Stimulated activated CD8-positive, alpha-beta memory T cell treated with anti-CD3 and anti-CD28 coated beads, Interleukin-7, amount 100 ng/mL, for 4 hours (primary cell): ENCODE results near the gene EYS.
"Not testable (repeated sequence)": the region's sequence is repeated elsewhere in the genome, so short reads cannot be mapped to it uniquely, and the experiment has no call there.

ENCODE experiments used
- DNase-seq, 2 donors: peaks; one replicate each; pipeline ENCODE4 v3.0.0-alpha.2; 2020; ENCODE audit warnings: low read depth in 2 of 2

EYS gene

DNA sequence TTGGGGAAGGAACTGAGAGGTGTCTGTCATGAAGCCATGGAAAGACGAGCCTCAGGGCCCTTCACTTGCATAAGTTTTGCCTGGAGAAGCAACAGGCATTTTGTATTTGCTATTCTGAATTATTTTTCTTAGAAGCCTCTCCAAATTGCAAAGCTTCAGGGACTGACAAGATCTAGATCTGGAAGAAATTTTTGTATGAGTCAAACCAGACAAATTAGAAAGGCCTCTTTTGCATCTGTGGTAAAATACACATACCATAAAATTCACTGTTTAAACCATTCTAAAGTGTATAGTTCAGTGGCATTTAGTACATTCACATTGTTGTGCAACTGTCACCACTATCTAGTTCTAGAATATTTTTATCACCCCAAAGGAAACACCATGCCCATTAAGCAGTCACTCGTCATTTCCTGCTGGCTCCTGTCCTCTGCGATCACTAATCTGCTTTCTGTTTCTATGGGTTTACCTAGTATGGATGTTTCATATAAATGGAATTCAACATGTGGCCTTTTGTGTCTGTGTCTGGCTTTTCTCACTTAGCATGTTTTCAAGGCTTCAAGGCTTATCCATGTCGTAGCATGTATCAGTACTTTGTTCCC lies 1802.3 kb downstream of the EYS start:
- DNase-seq: no peak

GRCh38 chr6:63899550-63899949 lies 1807.5 kb downstream of the EYS start:
- no peak for DNase-seq

DNA sequence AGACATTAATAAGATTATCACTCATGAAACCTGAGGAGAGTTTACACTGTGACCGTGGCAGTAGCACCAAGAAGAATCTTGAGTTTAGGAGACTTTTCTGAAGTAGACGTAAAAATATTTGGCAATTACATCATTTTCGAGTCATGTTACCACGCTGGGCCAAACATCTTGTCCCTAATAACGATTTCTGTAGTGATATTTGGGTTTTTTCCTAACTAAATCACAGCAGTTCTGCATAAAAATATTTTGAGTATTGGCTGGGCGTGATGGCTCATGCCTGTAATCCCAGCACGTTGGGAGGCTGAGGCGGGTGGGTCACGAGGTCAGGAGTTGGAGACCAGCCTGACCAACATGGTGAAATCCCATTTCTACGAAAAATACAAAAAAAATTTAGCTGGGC lies 1809.1 kb downstream of the EYS start:
- no peak for DNase-seq

GRCh38 chr6:63897459-63897858 lies 1809.6 kb downstream of the EYS start:
- no peak for DNase-seq

DNA sequence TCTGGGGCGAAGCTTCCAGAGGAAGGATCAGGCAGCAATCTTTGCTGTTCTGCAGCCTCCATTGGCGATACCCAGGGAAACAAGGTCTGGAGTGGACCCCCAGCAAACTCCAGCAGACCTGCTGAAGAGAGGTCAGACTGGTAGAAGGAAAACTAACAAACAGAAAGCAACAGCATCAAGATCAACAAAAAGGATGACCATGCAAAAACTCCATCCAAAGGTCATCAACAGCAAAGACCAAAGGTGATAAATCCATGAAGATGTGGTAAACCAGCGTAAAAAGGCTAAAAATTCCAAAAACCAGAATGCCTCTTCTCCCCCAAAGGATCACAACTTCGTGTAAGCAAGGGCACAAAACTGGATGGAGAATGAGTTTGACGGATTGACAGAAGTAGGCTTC lies 1818.6 kb downstream of the EYS start:
- DNase-seq: no peak

DNA sequence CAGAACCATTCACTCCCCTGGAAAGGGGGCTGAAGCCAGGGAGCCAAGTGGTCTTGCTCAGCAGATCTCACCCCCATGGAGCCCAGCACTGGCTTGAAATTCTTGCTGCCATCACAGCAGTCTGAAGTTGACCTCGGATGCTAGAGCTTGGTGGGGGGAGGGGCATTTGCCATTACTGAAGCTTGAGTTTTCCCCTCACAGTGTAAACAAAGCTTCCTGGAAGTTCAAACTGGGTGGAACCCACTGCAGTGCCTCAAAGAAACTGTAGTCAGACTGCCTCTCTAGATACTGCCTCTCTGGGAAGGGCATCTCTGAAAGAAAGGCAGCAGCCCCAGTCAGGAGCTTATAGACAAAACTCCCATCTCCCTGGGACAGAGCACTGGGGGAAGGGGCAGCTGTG lies 1819.2 kb downstream of the EYS start:
- not testable (repeated sequence) for DNase-seq

- DNase-seq: no peak
These were observed 1819.8 kb downstream of the EYS start for GRCh38 chr6:63887002-63887751.

GRCh38 chr6:63886341-63886740 lies 1820.7 kb downstream of the EYS start:
- DNase-seq: no peak

DNA sequence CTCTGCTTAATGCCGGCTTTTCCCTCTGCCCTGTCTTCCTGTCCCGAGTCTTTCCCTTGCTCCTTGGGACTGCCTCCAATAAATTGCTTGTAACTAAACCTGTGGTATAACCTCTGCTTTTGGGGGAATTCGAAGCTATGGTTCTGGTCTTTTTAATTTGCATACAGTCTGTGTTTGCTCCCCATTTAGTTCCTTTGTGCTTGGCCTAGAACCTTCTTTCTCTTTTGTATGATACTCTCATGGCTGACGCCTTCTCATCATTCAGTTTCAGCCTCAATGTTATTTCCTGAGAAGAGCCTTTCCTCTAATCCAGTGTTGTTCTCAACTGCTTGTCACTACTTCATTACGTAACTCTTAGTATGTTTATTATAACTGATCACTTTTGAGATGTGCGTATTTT lies 1823.4 kb downstream of the EYS start:
- no peak for DNase-seq

- no peak for DNase-seq
These were observed 1824.8 kb downstream of the EYS start for GRCh38 chr6:63882208-63882607.

DNA sequence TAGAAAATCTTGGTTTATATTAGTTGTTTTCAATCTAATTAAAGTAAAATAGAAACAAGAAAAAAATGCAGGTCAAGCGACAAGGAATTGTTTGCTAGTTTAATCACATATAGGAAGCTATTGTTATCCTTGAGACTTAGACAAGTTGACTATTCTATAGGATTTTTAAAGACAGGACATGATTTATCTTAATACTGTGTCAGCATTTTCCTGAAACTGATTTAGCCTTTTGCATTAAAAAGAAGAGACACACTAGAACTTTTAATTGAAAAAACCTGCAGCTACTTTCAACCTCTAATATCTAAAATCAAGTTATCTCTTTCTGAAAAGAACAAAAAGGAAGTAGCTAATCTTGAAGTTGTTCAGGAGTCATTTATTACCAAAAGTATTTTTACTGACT lies 1825.2 kb downstream of the EYS start:
- DNase-seq: no peak

DNA sequence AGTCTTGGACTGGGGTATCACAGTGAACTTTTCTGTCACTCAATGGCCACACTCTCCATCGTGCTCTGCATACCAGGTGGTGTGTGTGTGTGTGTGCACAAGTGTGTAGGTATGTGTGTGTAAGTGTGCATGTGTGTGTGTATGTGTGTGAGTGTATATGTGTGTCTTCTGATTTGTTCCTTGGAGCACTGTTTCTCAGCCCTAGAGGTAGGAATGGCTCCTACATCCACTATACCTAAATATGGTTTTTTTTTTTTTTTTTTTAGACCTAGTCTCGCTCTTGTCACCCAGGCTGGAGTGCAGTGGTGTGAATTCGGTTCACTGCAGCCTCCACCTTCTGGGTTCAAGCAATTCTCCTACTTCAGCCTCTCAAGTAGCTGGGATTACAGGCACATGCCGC lies 1834.8 kb downstream of the EYS start:
- no peak for DNase-seq

DNA sequence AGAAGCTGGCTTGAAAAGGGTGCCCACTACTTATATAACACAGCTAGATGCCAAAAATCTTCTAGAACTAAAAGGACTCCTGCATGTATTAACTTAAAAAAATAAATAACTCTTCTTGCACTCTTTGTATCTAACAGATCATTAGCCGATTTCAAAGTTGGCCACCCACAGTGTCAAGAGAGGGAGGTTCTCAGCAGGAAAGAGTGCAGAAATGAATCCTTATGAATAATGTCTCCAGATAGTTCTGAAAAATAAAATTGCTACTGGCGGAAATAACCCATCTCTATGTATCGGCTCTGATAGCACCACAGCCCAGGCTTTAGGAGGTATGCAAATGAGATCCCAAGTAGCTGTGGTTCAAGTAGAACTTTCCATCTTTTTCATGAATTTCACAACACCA lies 1838.7 kb downstream of the EYS start:
- DNase-seq: no peak

DNA sequence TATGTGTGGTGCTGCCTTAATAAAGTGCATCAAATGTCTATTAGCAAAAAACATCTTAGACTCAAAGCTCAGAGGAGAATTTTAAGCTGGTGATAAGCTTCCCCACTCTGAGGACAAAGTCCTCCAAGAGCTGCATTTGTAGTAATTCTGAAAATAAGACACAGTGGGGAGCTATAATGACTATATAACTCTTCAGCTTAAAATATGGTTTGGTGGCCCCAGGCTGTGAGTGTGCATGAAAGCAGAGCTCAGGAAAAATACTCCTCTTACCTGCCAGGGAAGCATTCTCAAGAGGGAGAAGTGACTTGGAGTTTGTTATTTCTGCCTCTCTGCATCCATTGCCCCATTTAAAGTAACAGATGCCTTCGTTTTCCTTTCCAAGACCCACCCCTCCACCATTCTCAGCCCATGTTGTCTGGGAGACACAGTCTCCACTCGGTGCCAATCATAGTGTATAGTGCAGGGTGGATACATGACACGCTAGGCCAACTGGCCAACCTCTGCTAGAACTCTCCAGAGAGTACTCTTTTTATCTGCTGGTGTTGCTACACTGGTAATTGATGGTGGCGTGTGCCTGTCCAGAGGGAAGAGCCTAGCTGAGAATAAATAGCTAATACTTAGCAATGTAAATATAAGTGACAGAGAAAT lies 1842.2 kb downstream of the EYS start:
- no peak for DNase-seq

- no peak for DNase-seq
These were observed 1843.0 kb downstream of the EYS start for GRCh38 chr6:63864061-63864460.

DNA sequence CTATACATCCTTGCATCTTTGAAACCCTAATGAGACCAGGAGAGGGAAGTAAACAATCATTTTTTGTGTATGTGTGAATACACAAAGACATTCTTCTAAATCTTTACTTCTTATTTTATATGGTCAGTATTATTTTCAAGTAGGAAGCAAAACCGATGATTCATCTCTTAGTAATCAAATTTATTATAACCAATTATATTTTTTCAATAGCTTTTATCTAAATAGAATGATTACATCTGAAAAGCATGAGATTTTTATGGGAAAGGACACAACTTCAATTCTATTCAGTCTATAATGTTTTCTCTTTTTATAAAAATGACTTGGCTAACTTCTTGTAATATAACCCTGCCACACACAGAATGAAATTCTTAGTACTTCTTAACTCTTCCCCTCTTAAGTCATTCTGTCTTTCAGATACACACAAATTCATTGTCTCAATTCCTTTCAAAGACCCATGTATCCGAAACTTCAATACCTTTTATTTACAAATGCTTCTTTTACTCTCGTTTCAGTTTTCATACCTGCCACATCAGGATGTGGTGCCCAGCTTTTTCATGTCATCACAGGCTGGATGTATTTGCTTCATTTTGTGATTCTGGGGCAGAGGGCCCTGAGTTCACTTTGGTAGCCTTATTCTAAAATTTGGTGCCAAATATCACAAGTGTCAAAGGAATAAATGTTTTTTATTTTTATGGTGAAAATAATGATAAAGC lies 1844.4 kb downstream of the EYS start:
- DNase-seq: no peak

DNA sequence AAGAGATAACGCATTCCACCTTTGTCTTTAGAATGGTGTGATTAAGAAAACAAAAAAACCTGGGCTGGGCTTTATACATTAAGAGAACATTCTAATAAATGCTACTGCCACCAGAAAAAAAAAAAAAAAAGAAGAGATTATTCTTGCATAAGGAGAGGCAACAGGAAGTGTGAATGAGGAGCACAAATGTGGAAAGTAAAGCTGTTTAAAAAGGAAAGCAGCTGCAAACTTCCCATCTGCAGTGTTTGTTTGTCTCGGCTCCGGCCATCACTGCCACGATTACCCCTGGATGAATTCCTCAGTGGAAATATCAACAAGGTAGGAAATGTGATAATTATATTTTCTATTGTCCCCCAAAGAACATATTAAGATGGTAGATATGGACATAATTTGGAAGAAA lies 1847.5 kb downstream of the EYS start:
- no peak for DNase-seq

- DNase-seq: no peak
These were observed 1848.3 kb downstream of the EYS start for GRCh38 chr6:63858691-63859090.

DNA sequence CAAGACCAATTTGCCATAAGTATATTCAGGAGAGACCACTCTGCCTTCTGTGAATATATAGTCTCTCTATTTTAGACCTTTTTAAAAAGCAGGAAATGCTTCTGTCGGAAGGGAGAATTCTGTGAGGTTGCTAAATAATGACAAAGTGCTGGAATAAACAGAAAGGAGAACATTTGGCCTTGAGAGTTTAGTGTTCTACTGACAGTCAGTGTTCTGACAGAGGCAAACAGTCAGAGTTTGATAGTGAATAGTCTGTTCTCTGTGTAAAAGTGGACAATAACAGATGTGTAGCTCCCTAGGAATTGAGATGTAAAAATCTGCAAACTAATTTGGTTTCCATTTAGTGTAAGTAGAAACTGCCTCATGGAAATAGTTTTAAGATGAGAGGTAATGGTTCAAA lies 1850.8 kb downstream of the EYS start:
- DNase-seq: no peak

DNA sequence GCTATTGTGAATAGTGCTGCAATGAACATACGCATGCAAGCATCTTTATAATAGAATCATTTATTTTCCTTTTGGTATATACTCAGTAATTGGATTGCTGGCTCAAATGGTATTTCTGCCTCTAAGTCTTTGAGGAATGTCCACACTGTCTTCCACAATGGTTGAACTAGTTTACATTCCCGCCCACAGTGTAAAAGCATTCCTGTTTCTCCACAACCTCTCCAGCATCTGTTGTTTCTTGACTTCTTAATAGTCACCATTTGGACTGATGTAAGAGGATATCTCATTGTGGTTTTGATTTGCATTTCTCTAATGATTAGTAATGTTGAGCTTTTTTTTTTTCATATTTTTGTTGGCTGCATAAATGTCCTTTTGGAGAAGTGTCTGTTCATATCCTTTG lies 1862.7 kb downstream of the EYS start:
- DNase-seq: no peak

- no peak for DNase-seq
These were observed 1867.5 kb downstream of the EYS start for GRCh38 chr6:63839485-63839884.

DNA sequence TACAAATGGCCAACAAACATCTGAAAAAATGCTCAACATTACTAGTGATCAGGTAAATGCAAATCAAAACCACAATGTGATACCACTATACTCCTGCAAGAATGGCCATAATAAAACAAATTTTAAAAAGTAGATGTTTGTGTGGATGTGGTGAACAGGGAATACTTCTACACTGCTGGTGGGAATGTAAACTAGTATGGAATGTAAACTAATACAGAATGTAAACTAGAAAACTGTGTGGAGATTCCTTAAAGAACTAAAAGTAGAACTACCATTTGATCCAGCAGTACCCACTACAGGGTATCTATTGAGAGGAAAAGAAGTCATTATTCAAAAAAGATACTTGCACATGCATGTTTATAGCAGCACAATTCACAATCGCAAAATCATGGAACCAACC lies 1878.3 kb downstream of the EYS start:
- DNase-seq: not testable (repeated sequence)

GRCh38 chr6:63824722-63825121 lies 1882.3 kb downstream of the EYS start:
- DNase-seq: no peak
